Brain microvascular endothelial cell (primary cell): ENCODE measurements around the gene CYP26A1.

Experiments used
- DNase-seq: peaks from one replicate; pipeline ENCODE4 v3.0.0-alpha.2; 2020
- H3K27ac ChIP-seq: fragments of 250-450 bp; sonication (Bioruptor Pico); 2 replicates; pipeline ENCODE4 v1.5.1; 2020; ENCODE audit warnings: mild to moderate bottlenecking, moderate library complexity
- H3K27me3 ChIP-seq: fragments of 250-450 bp; sonication (Bioruptor Pico); replicated peaks from 2 replicates; pipeline ENCODE4 v1.5.1; 2020; ENCODE audit warnings: mild to moderate bottlenecking
- H3K36me3 ChIP-seq: fragments of 250-450 bp; sonication (Bioruptor Pico); replicated peaks from 2 replicates; pipeline ENCODE4 v1.5.1; 2020; ENCODE audit warnings: mild to moderate bottlenecking
- H3K4me3 ChIP-seq: 2 replicates; pipeline ENCODE4 v1.5.1; 2011; ENCODE audit warnings: low read depth, mild to moderate bottlenecking, control low read depth, low read length, moderate library complexity
- in situ Hi-C: cut with HindIII; loops from 2 replicates; pipeline ENCODE4 v1.10.0; 2017; ENCODE audit warnings: low sequenced_read_pairs, low pct_ligation_motif_present
- TF ChIP-seq, protein P1 (sequence below): IDR thresholded peaks from 2 replicates; pipeline ENCODE4 v1.5.1; 2011; ENCODE audit warnings: low read depth, mild to moderate bottlenecking, moderate library complexity, low read length, control low read depth, inconsistent platforms; ENCODE audit errors: missing control alignments

Gene CYP26A1

DNA sequence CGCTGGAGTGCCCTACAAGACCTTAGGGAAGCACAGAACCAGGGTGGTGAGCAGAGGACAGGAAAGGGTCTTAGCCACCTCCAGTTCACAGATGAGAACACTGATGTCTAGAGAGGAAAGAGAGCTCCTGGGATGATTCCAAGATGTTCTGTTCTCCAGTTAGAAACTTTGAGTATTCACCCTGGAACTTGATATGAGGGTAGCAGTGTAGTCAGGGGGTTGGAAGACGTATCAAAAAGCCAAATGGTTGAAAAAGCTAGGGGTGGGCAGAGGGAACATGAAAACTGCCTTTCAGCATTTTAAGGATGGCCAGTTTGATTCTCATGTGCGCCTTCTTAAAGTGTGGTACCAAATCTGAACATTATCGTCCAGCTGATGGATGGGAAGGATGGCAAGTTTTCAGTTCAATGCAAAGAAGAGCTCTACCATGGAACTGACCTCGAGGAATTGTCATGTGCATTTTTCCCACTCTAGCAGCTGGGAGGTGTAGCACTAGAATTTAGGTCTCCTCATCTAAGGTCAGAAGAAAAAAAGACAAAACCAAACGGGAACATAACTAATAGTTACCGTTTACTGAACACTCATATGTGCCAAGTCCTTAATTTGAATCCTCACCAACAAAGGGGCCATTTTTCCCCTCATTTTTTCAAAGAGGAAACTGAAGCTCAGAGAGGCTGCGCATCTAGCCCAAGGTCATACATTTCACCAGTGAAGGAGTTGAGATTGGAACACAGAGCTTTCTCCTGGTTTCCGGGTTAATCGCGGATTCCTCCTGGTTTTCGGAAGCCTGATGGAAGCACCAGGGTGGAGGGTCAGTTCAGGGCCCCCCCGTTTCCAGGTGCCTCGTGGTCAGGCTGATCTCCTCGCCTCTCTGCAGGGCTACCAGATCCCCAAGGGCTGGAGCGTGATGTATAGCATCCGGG is 6.0 kb upstream of the CYP26A1 start:
- Histone ChIP-seq H3K27ac (no peak overlapping the region), H3K4me3 (no peak overlapping the region), H3K36me3 (no peaks in the 10 kb centered on the region), H3K27me3 (peaks cover 95% of the 10 kb centered on the region)
- DNase-seq, result no peak
- in situ Hi-C loops, result no loop called here
- TF ChIP-seq, protein P1, sequence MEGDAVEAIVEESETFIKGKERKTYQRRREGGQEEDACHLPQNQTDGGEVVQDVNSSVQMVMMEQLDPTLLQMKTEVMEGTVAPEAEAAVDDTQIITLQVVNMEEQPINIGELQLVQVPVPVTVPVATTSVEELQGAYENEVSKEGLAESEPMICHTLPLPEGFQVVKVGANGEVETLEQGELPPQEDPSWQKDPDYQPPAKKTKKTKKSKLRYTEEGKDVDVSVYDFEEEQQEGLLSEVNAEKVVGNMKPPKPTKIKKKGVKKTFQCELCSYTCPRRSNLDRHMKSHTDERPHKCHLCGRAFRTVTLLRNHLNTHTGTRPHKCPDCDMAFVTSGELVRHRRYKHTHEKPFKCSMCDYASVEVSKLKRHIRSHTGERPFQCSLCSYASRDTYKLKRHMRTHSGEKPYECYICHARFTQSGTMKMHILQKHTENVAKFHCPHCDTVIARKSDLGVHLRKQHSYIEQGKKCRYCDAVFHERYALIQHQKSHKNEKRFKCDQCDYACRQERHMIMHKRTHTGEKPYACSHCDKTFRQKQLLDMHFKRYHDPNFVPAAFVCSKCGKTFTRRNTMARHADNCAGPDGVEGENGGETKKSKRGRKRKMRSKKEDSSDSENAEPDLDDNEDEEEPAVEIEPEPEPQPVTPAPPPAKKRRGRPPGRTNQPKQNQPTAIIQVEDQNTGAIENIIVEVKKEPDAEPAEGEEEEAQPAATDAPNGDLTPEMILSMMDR, result no peak

DNA sequence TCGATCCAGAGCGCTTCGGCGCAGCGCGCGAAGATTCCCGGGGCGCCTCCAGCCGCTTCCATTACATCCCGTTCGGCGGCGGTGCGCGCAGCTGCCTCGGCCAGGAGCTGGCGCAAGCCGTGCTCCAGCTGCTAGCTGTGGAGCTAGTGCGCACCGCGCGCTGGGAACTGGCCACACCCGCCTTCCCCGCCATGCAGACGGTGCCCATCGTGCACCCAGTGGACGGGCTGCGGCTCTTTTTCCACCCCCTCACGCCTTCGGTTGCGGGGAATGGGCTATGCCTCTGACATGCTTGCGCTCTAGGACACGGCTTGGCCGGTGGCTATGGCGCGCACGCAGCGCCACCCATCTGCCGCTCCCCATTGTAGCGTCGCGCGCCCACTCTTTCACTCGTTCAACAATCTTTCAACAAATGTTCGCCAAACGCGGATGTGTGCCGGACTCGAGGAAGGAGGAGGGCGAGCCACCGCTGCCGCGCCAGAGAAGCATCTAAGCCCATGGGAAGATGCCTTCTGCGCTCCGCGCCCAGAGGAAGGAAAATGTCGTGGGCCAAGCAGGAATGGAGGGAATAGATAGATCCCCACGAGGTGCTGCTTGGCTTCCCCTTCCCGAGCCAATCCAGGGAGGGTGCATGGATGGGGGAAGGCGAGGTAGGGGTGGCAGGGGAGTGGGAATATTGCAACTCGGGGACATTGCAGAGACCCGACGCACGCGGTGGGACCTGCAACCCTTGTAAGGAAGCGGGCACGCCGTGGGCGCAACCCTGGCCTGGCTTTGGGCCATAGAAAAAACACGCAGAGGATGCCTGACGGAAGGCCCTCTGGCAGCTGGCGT is 5.1 kb upstream of the CYP26A1 start:
- Histone ChIP-seq H3K4me3 (no peak overlapping the region), H3K27me3 (peaks cover 96% of the 10 kb centered on the region), H3K36me3 (no peaks in the 10 kb centered on the region), H3K27ac (no peak overlapping the region)
- DNase-seq, result no peak
- in situ Hi-C loops, result no loop called here
- TF ChIP-seq, protein P1, result peak; percentile 19

DNA sequence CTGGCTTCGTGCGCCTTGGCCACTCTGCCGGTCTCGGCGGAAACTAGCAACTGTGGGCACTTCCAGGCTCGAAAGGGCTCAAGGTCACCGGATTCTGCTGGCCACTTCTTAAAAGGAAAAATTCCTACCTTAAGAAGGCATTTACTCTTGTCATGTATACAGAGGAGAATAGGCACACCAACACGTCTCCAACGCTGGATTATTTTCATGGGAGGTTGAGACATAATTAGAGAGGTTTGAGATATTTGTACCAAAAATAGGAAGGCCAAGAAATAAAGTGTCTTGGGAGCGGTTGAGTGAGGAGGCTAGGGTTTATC is 4.5 kb upstream of the CYP26A1 start:
- no peak for DNase-seq
- TF ChIP-seq, protein P1, result no peak
- H3K36me3 ChIP-seq, result no peaks in the 10 kb centered on the region
- H3K27ac ChIP-seq, result no peak overlapping the region
- H3K4me3 ChIP-seq, result no peak overlapping the region
- in situ Hi-C loops, result no loop called here
- H3K27me3 ChIP-seq, result peaks cover 97% of the 10 kb centered on the region

DNA sequence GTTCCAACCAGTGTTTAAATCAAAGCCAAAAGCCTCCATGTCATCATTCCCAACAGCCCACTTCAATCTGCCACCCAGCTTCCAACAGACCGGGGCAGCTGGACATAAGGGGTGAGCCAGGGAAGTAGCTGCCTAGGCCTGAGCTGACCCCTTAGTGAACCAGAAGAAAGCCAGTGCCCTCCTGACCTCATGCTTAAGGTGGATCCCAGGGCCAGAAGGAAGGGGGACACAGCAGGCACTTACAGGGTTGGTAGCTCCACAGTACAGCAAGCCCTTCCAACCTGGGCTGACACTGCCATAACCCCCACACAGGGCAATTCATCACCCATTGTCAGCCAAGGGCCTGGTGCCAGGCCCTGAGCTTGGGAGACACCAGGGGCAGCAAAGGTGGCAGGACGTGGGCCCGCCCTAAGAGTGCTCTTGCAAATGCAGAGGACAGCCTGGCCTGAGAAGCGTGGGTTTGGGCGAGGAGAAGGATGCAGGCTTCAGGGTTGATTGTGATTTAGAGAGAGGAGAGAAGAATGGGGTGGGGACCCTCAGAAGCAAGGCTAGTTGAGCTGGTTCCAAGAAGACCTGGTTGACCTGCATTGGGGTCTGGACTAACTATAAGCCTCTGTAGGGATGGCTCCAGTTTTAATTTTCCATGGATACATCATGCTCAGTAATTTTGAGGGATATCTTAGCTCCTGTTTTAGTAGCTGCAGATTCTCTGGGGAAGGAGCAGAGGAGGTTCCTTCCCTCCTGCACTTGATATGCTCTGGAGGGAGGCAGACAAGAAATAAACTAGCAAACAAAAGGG is 3.1 kb upstream of the CYP26A1 start:
- H3K36me3 ChIP-seq, result no peaks in the 10 kb centered on the region

DNA sequence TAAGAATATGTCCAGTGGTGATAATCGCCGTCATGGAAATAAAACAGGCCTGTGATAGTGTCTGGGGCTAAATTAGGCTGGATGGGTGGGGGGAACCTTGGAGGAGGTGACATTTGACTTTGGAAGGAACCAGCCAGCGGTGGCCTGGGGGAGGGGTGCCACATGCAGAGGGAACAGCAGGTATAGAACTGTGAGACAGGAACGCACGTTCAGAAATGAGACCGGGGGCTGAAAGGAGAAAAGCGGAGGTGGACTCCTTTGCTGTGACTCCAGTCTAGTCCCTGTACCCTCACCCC is 2.6 kb upstream of the CYP26A1 start:
- Histone ChIP-seq H3K36me3 (no peaks in the 10 kb centered on the region), H3K27ac (no peak overlapping the region), H3K27me3 (peaks cover 95% of the 10 kb centered on the region), H3K4me3 (no peak overlapping the region)
- no peak for DNase-seq
- TF ChIP-seq, protein P1, result no peak
- in situ Hi-C loops, result no loop called here

More for the DNA sequence above, 3.1 kb upstream of the CYP26A1 start:
- DNase-seq, result no peak
- H3K27me3 ChIP-seq, result peaks cover 97% of the 10 kb centered on the region
- in situ Hi-C loops, result no loop called here
- H3K27ac ChIP-seq, result no peak overlapping the region
- TF ChIP-seq, protein P1, result no peak
- no peak overlapping the region for H3K4me3 ChIP-seq
